Measurements from ENCODE around the gene ITGAX.
"Not testable (repeated sequence)": the region's sequence is repeated elsewhere in the genome, so short reads cannot be mapped to it uniquely, and the experiment has no call there.

The ITGAX gene

GRCh38 chr16:31354394-31355291, at the start of gene ITGAX:
TSS of gene ITGAX (plus strand) at chr16:31355176. CDS start at chr16:31355255, 79 bp downstream.
- DNase-seq = no peak

GRCh38 chr16:31305219-31305618, 49.8 kb upstream of the ITGAX start:
- DNase-seq = no peak

GRCh38 chr16:31308381-31308780, 46.6 kb upstream of the ITGAX start:
- DNase-seq = not testable (repeated sequence)

- DNase-seq = no peak
Measured at GRCh38 chr16:31322500-31322899, 32.5 kb upstream of the ITGAX start.

- DNase-seq = no peak
Measured at GRCh38 chr16:31323959-31324629, 30.9 kb upstream of the ITGAX start.

- DNase-seq = no peak
Measured at GRCh38 chr16:31325171-31325570, 29.8 kb upstream of the ITGAX start.

- DNase-seq = no peak
Measured at GRCh38 chr16:31327646-31328225, 27.2 kb upstream of the ITGAX start.

- no peak for DNase-seq
Measured at GRCh38 chr16:31328322-31329052, 26.5 kb upstream of the ITGAX start.

- DNase-seq = no peak
Measured at GRCh38 chr16:31329671-31330552, 25.1 kb upstream of the ITGAX start.

GRCh38 chr16:31330553-31330890, 24.5 kb upstream of the ITGAX start:
- DNase-seq = no peak

GRCh38 chr16:31331141-31331764, 23.7 kb upstream of the ITGAX start:
- DNase-seq = no peak

GRCh38 chr16:31331807-31332301, 23.1 kb upstream of the ITGAX start:
- no peak for DNase-seq

GRCh38 chr16:31332544-31332943, 22.4 kb upstream of the ITGAX start:
- DNase-seq = no peak

GRCh38 chr16:31333686-31334649, 21.0 kb upstream of the ITGAX start:
- no peak for DNase-seq

GRCh38 chr16:31334934-31335333, 20.0 kb upstream of the ITGAX start:
- DNase-seq = no peak

GRCh38 chr16:31335431-31335830, 19.5 kb upstream of the ITGAX start:
- no peak for DNase-seq

GRCh38 chr16:31338166-31338685, 16.8 kb upstream of the ITGAX start:
- DNase-seq = not testable (repeated sequence)

GRCh38 chr16:31344712-31345111, 10.3 kb upstream of the ITGAX start:
- DNase-seq = no peak

GRCh38 chr16:31347445-31347844, 7.5 kb upstream of the ITGAX start:
- no peak for DNase-seq

GRCh38 chr16:31348579-31348978, 6.4 kb upstream of the ITGAX start:
- no peak for DNase-seq
